ENCODE data around the gene TMEM14B. TPM values are rescaled to one million over a fixed set of nuclear protein-coding genes. Genes with fewer than 3 reads are reported as not detected.
"Not testable (repeated sequence)": the region's sequence is repeated elsewhere in the genome, so short reads cannot be mapped to it uniquely, and the experiment has no call there.

The TMEM14B gene
- total RNA-seq = 10 to 100 TPM; 53.7 to 60.2 TPM
- long read RNA-seq, donor 1, transcript TMEM14B-202 (6 exons, 975 nt) = major isoform, 11 of 17 reads
- long read RNA-seq, donor 1, partial matches to known transcripts = 1 of 17 reads
- long read RNA-seq, donor 1, other reads (novel, unspliced or antisense) = 1 of 17 reads
- long read RNA-seq, donor 2, transcript TMEM14B-201 (5 exons, 787 nt) = minor isoform, 5 of 69 reads
- long read RNA-seq, donor 2, transcript TMEM14B-202 (6 exons, 975 nt) = major isoform, 53 of 69 reads
- long read RNA-seq, donor 2, partial matches to known transcripts = 3 of 69 reads
- long read RNA-seq, donor 2, other reads (novel, unspliced or antisense) = 5 of 69 reads

- peak; percentile 100 for DNase-seq (ENCODE audit: low spot score)
- intact Hi-C loops (cut with DNase I) = no loop called here
Measured at GRCh38 chr6:10747251-10747972, at the start of gene TMEM14B. TMEM14B (plus strand) TSS chr6:10747805; CDS start chr6:10749246, 1,441 bp downstream.

GRCh38 chr6:10713962-10714361 is 33.6 kb upstream of the TMEM14B start:
- intact Hi-C loops (cut with DNase I) = no loop called here
- DNase-seq (ENCODE audit: low spot score) = no peak

GRCh38 chr6:10719296-10719963 is 28.2 kb upstream of the TMEM14B start:
- intact Hi-C loops (cut with DNase I) = no loop called here

GRCh38 chr6:10719964-10720264 is 27.7 kb upstream of the TMEM14B start:
- intact Hi-C loops (cut with DNase I) = no loop called here
- DNase-seq (ENCODE audit: low spot score) = peak; percentile 80

More at GRCh38 chr6:10719296-10719963, 28.2 kb upstream of the TMEM14B start:
- no peak for DNase-seq (ENCODE audit: low spot score)

- peak; percentile 87 for DNase-seq (ENCODE audit: low spot score)
- intact Hi-C loops (cut with DNase I) = no loop called here
Measured at GRCh38 chr6:10720265-10720959, 27.2 kb upstream of the TMEM14B start.

- intact Hi-C loops (cut with DNase I) = not testable (repeated sequence)
Measured at GRCh38 chr6:10720960-10721849, 26.4 kb upstream of the TMEM14B start.

GRCh38 chr6:10721850-10722569 is 25.6 kb upstream of the TMEM14B start:
- no peak for DNase-seq (ENCODE audit: low spot score)
- intact Hi-C loops (cut with DNase I) = no loop called here

More at GRCh38 chr6:10720960-10721849, 26.4 kb upstream of the TMEM14B start:
- DNase-seq (ENCODE audit: low spot score) = not testable (repeated sequence)

GRCh38 chr6:10722570-10722819 is 25.1 kb upstream of the TMEM14B start:
- intact Hi-C loops (cut with DNase I) = no loop called here
- no peak for DNase-seq (ENCODE audit: low spot score)

- DNase-seq (ENCODE audit: low spot score) = peak; percentile 100
- intact Hi-C loops (cut with DNase I) = no loop called here
Measured at GRCh38 chr6:10722820-10723566, 24.6 kb upstream of the TMEM14B start, which contains the start of gene TMEM14C. TMEM14C (plus strand) TSS chr6:10723070; CDS start chr6:10724614, 1,544 bp downstream.

- intact Hi-C loops (cut with DNase I) = no loop called here
- no peak for DNase-seq (ENCODE audit: low spot score)
Measured at GRCh38 chr6:10723567-10723881, 24.1 kb upstream of the TMEM14B start.

- intact Hi-C loops (cut with DNase I) = no loop called here
Measured at GRCh38 chr6:10725044-10725443, 22.6 kb upstream of the TMEM14B start.

GRCh38 chr6:10725716-10726115 is 21.9 kb upstream of the TMEM14B start:
- intact Hi-C loops (cut with DNase I) = no loop called here
- DNase-seq (ENCODE audit: low spot score) = no peak

More at GRCh38 chr6:10725044-10725443, 22.6 kb upstream of the TMEM14B start:
- DNase-seq (ENCODE audit: low spot score) = no peak

GRCh38 chr6:10730254-10730653 is 17.4 kb upstream of the TMEM14B start:
- DNase-seq (ENCODE audit: low spot score) = no peak
- intact Hi-C loops (cut with DNase I) = no loop called here

GRCh38 chr6:10733151-10733715 is 14.4 kb upstream of the TMEM14B start:
- intact Hi-C loops (cut with DNase I) = no loop called here
- no peak for DNase-seq (ENCODE audit: low spot score)

GRCh38 chr6:10733863-10734262 is 13.7 kb upstream of the TMEM14B start:
- intact Hi-C loops (cut with DNase I) = no loop called here
- no peak for DNase-seq (ENCODE audit: low spot score)

GRCh38 chr6:10736731-10737130 is 10.9 kb upstream of the TMEM14B start:
- intact Hi-C loops (cut with DNase I) = no loop called here

GRCh38 chr6:10740061-10740460 is 7.5 kb upstream of the TMEM14B start:
- intact Hi-C loops (cut with DNase I) = no loop called here
- no peak for DNase-seq (ENCODE audit: low spot score)

More at GRCh38 chr6:10736731-10737130, 10.9 kb upstream of the TMEM14B start:
- no peak for DNase-seq (ENCODE audit: low spot score)
